GM21786 (cell line): ENCODE results near the gene PARVG.

Experiments used
- ATAC-seq: cut with Tn5 transposase; IDR thresholded peaks from one replicate; pipeline ENCODE4 v1.9.1; 2021; ENCODE audit not compliant: unreplicated experiment

PARVG gene

GRCh38 chr22:44242946-44243724, 62.4 kb downstream of the PARVG start:
- no peak for ATAC-seq

GRCh38 chr22:44243761-44244160, 63.0 kb downstream of the PARVG start:
- no peak for ATAC-seq

- no peak for ATAC-seq
Observed at GRCh38 chr22:44244265-44244822, 63.6 kb downstream of the PARVG start.

- ATAC-seq, result no peak
Observed at GRCh38 chr22:44245438-44245837, 64.7 kb downstream of the PARVG start.

GRCh38 chr22:44245867-44246266, 65.1 kb downstream of the PARVG start:
- ATAC-seq, result no peak

- ATAC-seq, result no peak
Observed at GRCh38 chr22:44246615-44247326, 66.0 kb downstream of the PARVG start.

- no peak for ATAC-seq
Observed at GRCh38 chr22:44247346-44247745, 66.6 kb downstream of the PARVG start.

- ATAC-seq, result no peak
Observed at GRCh38 chr22:44247923-44248892, 67.5 kb downstream of the PARVG start.

- no peak for ATAC-seq
Observed at GRCh38 chr22:44248926-44249325, 68.2 kb downstream of the PARVG start.

- no peak for ATAC-seq
Observed at GRCh38 chr22:44249376-44250147, 68.8 kb downstream of the PARVG start.

- ATAC-seq, result no peak
Observed at GRCh38 chr22:44254811-44255210, 74.1 kb downstream of the PARVG start.

- ATAC-seq, result no peak
Observed at GRCh38 chr22:44256085-44256484, 75.4 kb downstream of the PARVG start.

GRCh38 chr22:44256556-44257485, 76.1 kb downstream of the PARVG start:
- no peak for ATAC-seq
